Measurements from ENCODE around the gene MRAS.

DNA sequence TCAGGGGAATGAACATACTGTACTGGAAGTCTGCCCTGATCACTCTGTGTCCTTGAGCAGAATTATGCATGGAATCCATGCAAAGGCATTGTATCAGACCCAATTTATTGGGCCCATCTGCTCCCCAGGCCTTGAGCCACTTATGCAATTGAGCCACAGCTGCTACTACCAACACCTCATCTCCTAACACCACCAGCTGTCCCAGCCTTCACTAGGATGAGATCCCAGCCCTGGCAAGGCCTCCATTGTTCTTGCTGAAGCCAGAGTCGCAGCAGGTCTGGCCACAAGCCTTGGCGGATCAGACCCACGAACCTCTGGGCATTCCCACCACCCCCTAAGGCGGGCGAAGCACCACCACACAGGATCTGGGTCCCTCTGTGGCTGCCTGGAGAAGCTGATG, 9.6 kb upstream of the MRAS start:
- TF ChIP-seq, protein P1, sequence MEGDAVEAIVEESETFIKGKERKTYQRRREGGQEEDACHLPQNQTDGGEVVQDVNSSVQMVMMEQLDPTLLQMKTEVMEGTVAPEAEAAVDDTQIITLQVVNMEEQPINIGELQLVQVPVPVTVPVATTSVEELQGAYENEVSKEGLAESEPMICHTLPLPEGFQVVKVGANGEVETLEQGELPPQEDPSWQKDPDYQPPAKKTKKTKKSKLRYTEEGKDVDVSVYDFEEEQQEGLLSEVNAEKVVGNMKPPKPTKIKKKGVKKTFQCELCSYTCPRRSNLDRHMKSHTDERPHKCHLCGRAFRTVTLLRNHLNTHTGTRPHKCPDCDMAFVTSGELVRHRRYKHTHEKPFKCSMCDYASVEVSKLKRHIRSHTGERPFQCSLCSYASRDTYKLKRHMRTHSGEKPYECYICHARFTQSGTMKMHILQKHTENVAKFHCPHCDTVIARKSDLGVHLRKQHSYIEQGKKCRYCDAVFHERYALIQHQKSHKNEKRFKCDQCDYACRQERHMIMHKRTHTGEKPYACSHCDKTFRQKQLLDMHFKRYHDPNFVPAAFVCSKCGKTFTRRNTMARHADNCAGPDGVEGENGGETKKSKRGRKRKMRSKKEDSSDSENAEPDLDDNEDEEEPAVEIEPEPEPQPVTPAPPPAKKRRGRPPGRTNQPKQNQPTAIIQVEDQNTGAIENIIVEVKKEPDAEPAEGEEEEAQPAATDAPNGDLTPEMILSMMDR (IDR thresholded peaks at IDR 0.05), result no peak
- TF ChIP-seq POLR2A (IDR thresholded peaks at IDR 0.05), result no peak

All from testis (tissue), 2 donors.